K562 (cell line): ENCODE results near the gene TIMM10. TPM values are rescaled to one million over a fixed set of nuclear protein-coding genes. Genes with fewer than 3 reads are reported as not detected.

Source experiments
- BCOR ChIP-seq: fragments of 450-650 bp; IDR thresholded peaks from 2 replicates; pipeline ENCODE4 v1.6.1; 2016
- KLF10 ChIP-seq: fragments of 250-450 bp; sonication (Bioruptor Pico); IDR thresholded peaks from 2 replicates; pipeline ENCODE4 v1.6.1; 2021; ENCODE audit warnings: matching md5 sums
- L3MBTL2 ChIP-seq: fragments of 450-650 bp; IDR thresholded peaks from 2 replicates; pipeline ENCODE4 v1.6.1; 2016; ENCODE audit warnings: mild to moderate bottlenecking, moderate library complexity
- NFYB ChIP-seq: IDR thresholded peaks from 2 replicates; pipeline ENCODE4 v1.6.1; 2011; ENCODE audit warnings: mild to moderate bottlenecking, moderate library complexity; ENCODE audit not compliant: insufficient read length; ENCODE audit errors: extremely low read depth
- PHF21A ChIP-seq: fragments of 450-650 bp; IDR thresholded peaks from 2 replicates; pipeline ENCODE4 v1.6.1; 2017; ENCODE audit warnings: low read depth, borderline replicate concordance
- polyA plus RNA-seq, 8 experiments: library from polyadenylated mRNA; depleted of rRNA in 4 of 8; stranded (reverse) in 5 of 8; unstranded in 3 of 8; fragments of >200 nt; fragmentation: Nextera tagmentation in 2 of 8; fragmentation: Illumina TruSeq in 1 of 8; extraction: Ambion mirVana in 2 of 8; extraction: Trizol in 1 of 8; gene quantifications; 2 replicates each; pipeline versions ENCODE4 v1.2.1 to v1.2.3, GENCODE V29; 2011 to 2014; ENCODE audit warnings: inconsistent platforms in 1 of 8, missing spikeins in 1 of 8
- total RNA-seq, 7 experiments: library from RNA; depleted of rRNA in 6 of 7; stranded (reverse); fragments of >200 nt in 6 of 7; fragmentation: Illumina TruSeq in 2 of 7; extraction: Trizol in 2 of 7; gene quantifications; 2 replicates each; pipeline versions ENCODE4 v1.2.1 to v1.2.3, GENCODE V29; 2011 to 2021; ENCODE audit warnings: low replicate concordance in 1 of 7
- TF ChIP-seq, protein P1 (sequence below): fragments of 450-650 bp; IDR thresholded peaks from 2 replicates; pipeline ENCODE4 v1.6.1; 2018; ENCODE audit not compliant: partially characterized antibody

The TIMM10 gene
- total and polyA plus RNA-seq, 9 of the 15 experiments (the other 6 are each of a cell fraction or from before 2014, with no cell fraction given), result 109 to 553 (median 172) TPM

DNA sequence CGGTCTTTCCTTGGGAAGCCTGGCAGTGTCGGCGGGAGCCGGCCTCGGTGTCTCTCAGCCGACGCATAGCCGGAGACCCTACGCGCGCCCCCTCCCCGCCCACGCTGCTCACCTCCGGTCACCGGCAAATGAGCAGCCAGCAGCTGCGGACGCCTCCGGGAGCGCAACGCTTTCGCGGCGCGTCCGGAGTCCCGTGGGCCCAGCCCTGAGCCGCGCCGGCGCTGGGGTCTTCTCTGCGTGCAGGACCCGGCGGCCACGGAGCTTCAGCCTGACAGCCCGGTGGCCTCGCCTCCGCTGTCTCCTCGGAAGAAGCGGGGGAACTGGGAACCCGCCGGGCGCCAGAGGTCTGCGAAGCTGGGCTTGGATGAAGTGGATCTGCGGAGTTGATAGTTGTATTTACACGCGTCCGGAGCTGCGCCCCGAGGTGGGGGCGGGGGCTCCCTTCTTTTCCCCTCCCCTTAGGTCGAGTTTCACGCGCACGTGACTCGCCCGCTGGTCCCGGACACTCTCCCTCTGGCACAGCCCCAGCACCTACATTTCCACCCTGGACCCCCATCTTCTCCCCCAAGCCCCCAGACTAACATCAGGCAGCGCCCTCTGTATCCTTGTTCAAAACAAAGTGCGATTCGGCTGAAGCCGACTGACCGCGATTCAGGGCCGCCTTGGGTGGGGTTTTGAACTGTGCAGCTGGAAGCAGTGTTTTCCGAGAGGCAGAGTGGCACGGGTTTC, 15.1 kb downstream of the TIMM10 start, which contains the start of gene SLC43A1 (continued):
- TF ChIP-seq, protein P1, sequence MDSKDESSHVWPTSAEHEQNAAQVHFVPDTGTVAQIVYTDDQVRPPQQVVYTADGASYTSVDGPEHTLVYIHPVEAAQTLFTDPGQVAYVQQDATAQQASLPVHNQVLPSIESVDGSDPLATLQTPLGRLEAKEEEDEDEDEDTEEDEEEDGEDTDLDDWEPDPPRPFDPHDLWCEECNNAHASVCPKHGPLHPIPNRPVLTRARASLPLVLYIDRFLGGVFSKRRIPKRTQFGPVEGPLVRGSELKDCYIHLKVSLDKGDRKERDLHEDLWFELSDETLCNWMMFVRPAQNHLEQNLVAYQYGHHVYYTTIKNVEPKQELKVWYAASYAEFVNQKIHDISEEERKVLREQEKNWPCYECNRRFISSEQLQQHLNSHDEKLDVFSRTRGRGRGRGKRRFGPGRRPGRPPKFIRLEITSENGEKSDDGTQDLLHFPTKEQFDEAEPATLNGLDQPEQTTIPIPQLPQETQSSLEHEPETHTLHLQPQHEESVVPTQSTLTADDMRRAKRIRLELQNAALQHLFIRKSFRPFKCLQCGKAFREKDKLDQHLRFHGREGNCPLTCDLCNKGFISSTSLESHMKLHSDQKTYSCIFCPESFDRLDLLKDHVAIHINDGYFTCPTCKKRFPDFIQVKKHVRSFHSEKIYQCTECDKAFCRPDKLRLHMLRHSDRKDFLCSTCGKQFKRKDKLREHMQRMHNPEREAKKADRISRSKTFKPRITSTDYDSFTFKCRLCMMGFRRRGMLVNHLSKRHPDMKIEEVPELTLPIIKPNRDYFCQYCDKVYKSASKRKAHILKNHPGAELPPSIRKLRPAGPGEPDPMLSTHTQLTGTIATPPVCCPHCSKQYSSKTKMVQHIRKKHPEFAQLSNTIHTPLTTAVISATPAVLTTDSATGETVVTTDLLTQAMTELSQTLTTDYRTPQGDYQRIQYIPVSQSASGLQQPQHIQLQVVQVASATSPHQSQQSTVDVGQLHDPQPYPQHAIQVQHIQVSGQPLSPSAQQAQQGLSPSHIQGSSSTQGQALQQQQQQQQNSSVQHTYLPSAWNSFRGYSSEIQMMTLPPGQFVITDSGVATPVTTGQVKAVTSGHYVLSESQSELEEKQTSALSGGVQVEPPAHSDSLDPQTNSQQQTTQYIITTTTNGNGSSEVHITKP, result no peak
- TF ChIP-seq PHF21A (no peak), L3MBTL2 (peak; percentile 75; the same call in 1 of the 2 replicates), KLF10 (CRISPR knock-in tag) (no peak), NFYB (no peak), BCOR (peak; percentile 14; the same call in 1 of the 2 replicates)
